SK-N-SH (cell line): ENCODE measurements around the gene RFPL3. TPM values are rescaled to one million over a fixed set of nuclear protein-coding genes. Genes with fewer than 3 reads are reported as not detected.
"Not testable (repeated sequence)": the region's sequence is repeated elsewhere in the genome, so short reads cannot be mapped to it uniquely, and the experiment has no call there.

Source experiments
- CTCF ChIA-PET: fragments of 300-600, 350-600 bp; formaldehyde crosslinking; extraction: SDS; loops from one replicate; lab custom pipeline; 2021; lab: Yijun Ruan, JAX
- POLR2A ChIA-PET: fragments of 350-600 bp; sonication (Branson Sonifier 250); formaldehyde crosslinking; extraction: SDS; loops from one replicate; lab custom pipeline; 2020; ENCODE audit warnings: antibody characterized with exemption, inconsistent platforms; lab: Yijun Ruan, JAX
- DNase-seq: peaks from one replicate; pipeline ENCODE4 v3.0.0; 2012
- H2AFZ ChIP-seq: fragments of 200-600 bp; sonication (generic); 2 replicates; pipeline ENCODE4 v1.8.1; 2016; ENCODE audit warnings: antibody characterized with exemption, mild to moderate bottlenecking, low read depth
- H3F3A ChIP-seq: fragments of 200-600 bp; sonication (generic); replicated peaks from 2 replicates; pipeline ENCODE3; 2016; ENCODE audit warnings: antibody characterized with exemption, mild to moderate bottlenecking; ENCODE audit not compliant: insufficient read depth
- H3K27ac ChIP-seq, 2 experiments: fragments of 200-500 bp in 1 of 2; fragments of 200-600 bp in 1 of 2; sonication (Bioruptor generic) in 1 of 2; sonication (generic), shearing (Covaris generic) in 1 of 2; 2 replicates each; pipeline versions ENCODE4 v1.5.1 to v1.6.1; 2014 to 2016; ENCODE audit warnings: low read depth in 2 of 2, inconsistent platforms in 1 of 2, low read length in 1 of 2, mild to moderate bottlenecking in 1 of 2, mixed read lengths in 1 of 2
- H3K27me3 ChIP-seq: fragments of 200-600 bp; sonication (generic), shearing (Covaris generic); 2 replicates; pipeline ENCODE4 v1.6.1; 2016; ENCODE audit warnings: mixed run types; ENCODE audit not compliant: insufficient read depth
- H3K36me3 ChIP-seq, 2 experiments: fragments of 200-500 bp in 1 of 2; fragments of 200-600 bp in 1 of 2; sonication (Bioruptor generic) in 1 of 2; sonication (generic) in 1 of 2; replicated peaks in 1 of 2; 2 replicates each; pipeline versions ENCODE3 to v1.5.1; 2014 to 2016; ENCODE audit warnings: low read length in 1 of 2, mild to moderate bottlenecking in 1 of 2; ENCODE audit not compliant: insufficient read depth in 2 of 2, control insufficient read depth in 1 of 2
- H3K4me1 ChIP-seq, 2 experiments: fragments of 200-500 bp in 1 of 2; fragments of 200-600 bp in 1 of 2; sonication (Bioruptor generic) in 1 of 2; sonication (generic), shearing (Covaris generic) in 1 of 2; 2 replicates each; pipeline versions ENCODE4 v1.5.1 to v1.6.1; 2014 to 2016; ENCODE audit warnings: low read depth in 1 of 2, low read length in 1 of 2, mixed run types in 1 of 2; ENCODE audit not compliant: insufficient read depth in 2 of 2, control insufficient read depth in 1 of 2
- H3K4me2 ChIP-seq: fragments of 200-600 bp; sonication (generic), shearing (Covaris generic); 2 replicates; pipeline ENCODE4 v1.6.1; 2017; ENCODE audit warnings: mixed run types
- H3K4me3 ChIP-seq, 2 experiments: fragments of 200-500 bp in 1 of 2; fragments of 200-600 bp in 1 of 2; sonication (Bioruptor generic) in 1 of 2; sonication (generic), shearing (Covaris generic) in 1 of 2; 2 replicates each; pipeline versions ENCODE4 v1.5.1 to v1.8.1; 2014 to 2016; ENCODE audit warnings: low read depth in 2 of 2, inconsistent platforms in 1 of 2, low read length in 1 of 2, mild to moderate bottlenecking in 1 of 2, mixed read lengths in 1 of 2, moderate library complexity in 1 of 2
- H3K79me2 ChIP-seq: fragments of 200-600 bp; sonication (generic); 2 replicates; pipeline ENCODE4 v1.8.1; 2017; ENCODE audit warnings: mild to moderate bottlenecking; ENCODE audit not compliant: insufficient read depth
- H3K9ac ChIP-seq: fragments of 200-600 bp; sonication (generic); 2 replicates; pipeline ENCODE4 v1.6.1; 2017; ENCODE audit warnings: mixed run types
- H3K9me2 ChIP-seq: fragments of 200-600 bp; sonication (generic); 2 replicates; pipeline ENCODE4 v1.6.1; 2017; ENCODE audit warnings: mixed run types
- H3K9me3 ChIP-seq: fragments of 200-600 bp; sonication (generic); 2 replicates; pipeline ENCODE4 v1.6.1; 2017; ENCODE audit warnings: mixed run types, mild to moderate bottlenecking, moderate library complexity
- H4K20me1 ChIP-seq: fragments of 200-600 bp; sonication (generic); 2 replicates; pipeline ENCODE4 v1.6.1; 2017; ENCODE audit warnings: mild to moderate bottlenecking, mixed run types; ENCODE audit not compliant: insufficient read depth
- FOXJ3 ChIP-seq: sonication (generic); formaldehyde crosslinking; IDR thresholded peaks from 2 replicates; pipeline ENCODE4 v1.5.1; 2020; ENCODE audit warnings: mild to moderate bottlenecking, missing genetic modification reagents
- FOXM1 ChIP-seq: IDR thresholded peaks from 2 replicates; pipeline ENCODE4 v1.4.0; 2012; ENCODE audit warnings: low read depth, mild to moderate bottlenecking
- GABPA ChIP-seq: IDR thresholded peaks from 2 replicates; pipeline ENCODE4 v1.4.0; 2012; ENCODE audit warnings: low read depth, mild to moderate bottlenecking
- JUND ChIP-seq: IDR thresholded peaks from 2 replicates; pipeline ENCODE4 v1.4.0; 2012
- MEF2A ChIP-seq: IDR thresholded peaks from 2 replicates; pipeline ENCODE4 v1.4.0; 2012; ENCODE audit warnings: low read depth, borderline replicate concordance
- NFIC ChIP-seq: IDR thresholded peaks from 2 replicates; pipeline ENCODE4 v1.4.0; 2012; ENCODE audit warnings: borderline replicate concordance
- POLR2AphosphoS5 ChIP-seq: IDR thresholded peaks from 2 replicates; pipeline ENCODE4 v1.6.1; 2012; ENCODE audit warnings: low read depth, low read length
- WGBS: methylation state at CpG from one replicate; pipeline ENCODE4 v1.1.6; 2017; ENCODE audit warnings: low lambda C conversion rate; 5-methylcytosine and 5-hydroxymethylcytosine counted together
- polyA plus RNA-seq, 3 experiments: library from polyadenylated mRNA; depleted of rRNA; stranded (reverse); fragments of >200 nt; gene quantifications; 2 replicates each; pipeline ENCODE4 v1.2.3, GENCODE V29; 2012

RFPL3 gene
- polyA plus RNA-seq, 1 of the 3 experiments (the other 2 are of a cell fraction): not detected

- no peak overlapping the region for H3K4me3 ChIP-seq
- peaks cover 0 to 9% of the 10 kb centered on the region in 2 experiments; a peak in 1 of 4 replicates for H3K4me1 ChIP-seq
- no peak for DNase-seq
- H3K9me3 ChIP-seq: no peaks in the 10 kb centered on the region
- H3K27me3 ChIP-seq: no peaks in the 10 kb centered on the region
- no peak overlapping the region for H3K27ac ChIP-seq
- WGBS: 87% methylated on average over 7 of the region's 13 CpGs
- H4K20me1 ChIP-seq: no peaks in the 10 kb centered on the region
- no peaks in the 10 kb centered on the region for H3F3A ChIP-seq
- H3K9me2 ChIP-seq: no peaks in the 10 kb centered on the region
- H2AFZ ChIP-seq: no peak overlapping the region
- CTCF ChIA-PET: interaction anchor here (1.0 to 1.6 kb wide), 3 partner anchors 42 to 359 kb away, joined by 3 to 5 read pairs (median 3); partner anchors contain the start of gene FBXO7
- TF ChIP-seq FOXM1 (no peak), POLR2AphosphoS5 (no peak), JUND (no peak), NFIC (no peak)
- TF ChIP-seq, all 33 proteins: peak for 0
- no peak overlapping the region for H3K9ac ChIP-seq
- POLR2A ChIA-PET: interaction anchor here (0.5 kb wide), 1 partner anchor 138 kb away, joined by 4 read pairs; no protein-coding TSS in a partner anchor
- no peaks in the 10 kb centered on the region for H3K36me3 ChIP-seq
- no peak overlapping the region for H3K4me2 ChIP-seq
- H3K79me2 ChIP-seq: no peaks in the 10 kb centered on the region
Observed at GRCh38 chr22:32336121-32336603, 21.5 kb upstream of the RFPL3 start.

- no peak for DNase-seq
- H3K9me2 ChIP-seq: no peaks in the 10 kb centered on the region
- no peaks in the 10 kb centered on the region for H3K79me2 ChIP-seq
- POLR2A ChIA-PET: interaction anchor here (0.5 to 0.7 kb wide), 2 partner anchors 11 to 137 kb away, joined by 3 to 4 read pairs; no protein-coding TSS in a partner anchor
- H3K4me3 ChIP-seq: no peak overlapping the region
- no peaks in the 10 kb centered on the region for H4K20me1 ChIP-seq
- no peak overlapping the region for H3K9ac ChIP-seq
- H3K36me3 ChIP-seq: no peaks in the 10 kb centered on the region
- WGBS: 44% methylated on average over 10 of the region's 10 CpGs
- H3K27ac ChIP-seq: peak overlapping the region in 1 of 2 experiments; percentile 43; a peak in 1 of 4 replicates
- H3F3A ChIP-seq: no peaks in the 10 kb centered on the region
- H3K4me1 ChIP-seq: peaks cover 0 to 9% of the 10 kb centered on the region in 2 experiments; a peak in 1 of 4 replicates
- H3K4me2 ChIP-seq: no peak overlapping the region
- H3K27me3 ChIP-seq: no peaks in the 10 kb centered on the region
- H3K9me3 ChIP-seq: no peaks in the 10 kb centered on the region
- H2AFZ ChIP-seq: no peak overlapping the region
- TF ChIP-seq GABPA: no peak
- TF ChIP-seq POLR2AphosphoS5: no peak
- no peak for TF ChIP-seq MEF2A
- no peak for TF ChIP-seq FOXJ3 (CRISPR knock-in tag)
- TF ChIP-seq, all 33 proteins: peak for 0
- CTCF ChIA-PET: interaction anchor here (1.0 to 1.6 kb wide), 2 partner anchors 41 to 359 kb away, joined by 3 to 5 read pairs; no protein-coding TSS in a partner anchor
Observed at GRCh38 chr22:32336771-32337424, 20.8 kb upstream of the RFPL3 start.

GRCh38 chr22:32337425-32337824 is 20.2 kb upstream of the RFPL3 start:
- H3K27me3 ChIP-seq, H4K20me1 ChIP-seq, H3K4me2 ChIP-seq, H3K79me2 ChIP-seq, H3K36me3 ChIP-seq, H2AFZ ChIP-seq, DNase-seq, H3K9ac ChIP-seq, H3K9me2 ChIP-seq, CTCF ChIA-PET, H3K9me3 ChIP-seq, H3F3A ChIP-seq, H3K27ac ChIP-seq, H3K4me1 ChIP-seq, H3K4me3 ChIP-seq: not testable (repeated sequence)
- WGBS: 81% methylated on average over 6 of the region's 6 CpGs
- POLR2A ChIA-PET: interaction anchor here (0.7 kb wide), 1 partner anchor 11 kb away, joined by 3 read pairs; no protein-coding TSS in a partner anchor
